HG03457 (cell line): ENCODE data around the gene SWT1.

Source experiments
- ATAC-seq: cut with Tn5 transposase; IDR thresholded peaks from one replicate; pipeline ENCODE4 v1.9.1; 2021; ENCODE audit warnings: moderate number of reproducible peaks; ENCODE audit not compliant: unreplicated experiment

The SWT1 gene

GRCh38 chr1:185284116-185284515 is 127.1 kb downstream of the SWT1 start:
- ATAC-seq, result no peak

- ATAC-seq, result no peak
These were observed 127.7 kb downstream of the SWT1 start for GRCh38 chr1:185284533-185285276.

- ATAC-seq, result no peak
These were observed 130.5 kb downstream of the SWT1 start for GRCh38 chr1:185287451-185287850.

GRCh38 chr1:185288435-185288834 is 131.5 kb downstream of the SWT1 start:
- ATAC-seq, result no peak

- no peak for ATAC-seq
These were observed 132.9 kb downstream of the SWT1 start for GRCh38 chr1:185289880-185290279.

DNA sequence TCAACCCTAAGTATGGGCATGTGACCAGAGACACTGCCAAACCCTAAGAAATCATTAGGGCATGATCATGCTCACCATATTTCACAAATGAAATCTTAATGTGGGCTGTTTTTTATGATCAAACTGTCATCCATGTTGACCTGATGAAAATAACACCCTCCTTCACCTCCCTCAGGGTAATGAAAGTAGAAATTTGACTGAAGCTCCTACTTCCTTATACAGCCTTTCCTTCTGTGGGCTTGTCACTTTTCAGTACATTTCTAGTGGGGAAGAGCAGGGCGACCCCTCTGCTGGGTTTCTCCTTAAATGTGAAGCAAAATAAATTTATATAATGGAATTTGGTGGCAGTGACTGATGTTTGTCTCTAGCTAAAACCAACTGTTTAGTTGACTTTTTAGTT is 134.2 kb downstream of the SWT1 start:
- no peak for ATAC-seq

- ATAC-seq, result no peak
These were observed 134.7 kb downstream of the SWT1 start for GRCh38 chr1:185291652-185292051.

DNA sequence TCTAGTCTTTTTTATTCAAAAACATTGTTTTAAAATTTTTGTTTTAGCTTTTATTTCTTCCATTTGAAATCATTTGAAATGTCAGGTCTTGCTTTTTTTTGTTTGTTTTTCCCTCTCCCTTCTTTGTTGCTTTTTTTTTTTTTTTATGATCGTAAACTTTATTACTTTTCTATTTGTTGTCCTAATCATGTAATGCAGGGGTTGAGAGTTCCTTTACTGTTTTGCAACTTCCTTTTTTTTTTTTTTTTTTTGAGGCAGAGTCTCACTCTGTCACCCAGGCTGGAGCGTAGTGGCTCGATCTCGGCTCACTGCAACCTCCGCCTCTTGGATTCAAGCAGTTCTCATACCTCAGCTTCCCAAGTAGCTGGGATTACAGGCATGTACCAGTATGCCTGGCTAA is 135.3 kb downstream of the SWT1 start:
- no peak for ATAC-seq

- no peak for ATAC-seq
These were observed 137.1 kb downstream of the SWT1 start for GRCh38 chr1:185293967-185294542.

- ATAC-seq, result no peak
These were observed 138.1 kb downstream of the SWT1 start for GRCh38 chr1:185295091-185295490.

GRCh38 chr1:185297982-185298381 is 141.0 kb downstream of the SWT1 start:
- ATAC-seq, result no peak

DNA sequence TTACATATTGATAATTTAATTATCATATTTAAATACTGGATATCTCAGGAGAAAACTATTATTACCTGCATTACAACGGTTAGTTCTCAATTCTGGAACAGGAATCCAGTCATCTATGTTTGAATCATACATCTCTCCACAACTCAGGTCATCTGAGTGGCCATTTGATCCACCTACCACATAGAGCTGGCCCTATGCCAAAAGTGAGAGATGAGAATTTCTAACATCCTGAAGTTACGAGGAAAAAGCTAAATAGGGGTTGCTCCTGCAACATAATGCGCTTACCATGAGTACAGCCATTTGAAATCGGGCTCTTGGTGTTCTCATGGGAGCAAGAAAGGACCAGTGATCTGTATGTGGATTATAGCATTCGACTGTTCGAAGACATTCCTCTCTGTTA is 143.2 kb downstream of the SWT1 start:
- ATAC-seq, result no peak

- ATAC-seq, result no peak
These were observed 148.5 kb downstream of the SWT1 start for GRCh38 chr1:185305419-185305818.

GRCh38 chr1:185308126-185308525 is 151.2 kb downstream of the SWT1 start:
- ATAC-seq, result no peak

- no peak for ATAC-seq
These were observed 152.6 kb downstream of the SWT1 start for GRCh38 chr1:185309566-185309965.

- ATAC-seq, result no peak
These were observed 154.7 kb downstream of the SWT1 start for GRCh38 chr1:185311589-185312225.

- ATAC-seq, result no peak
These were observed 155.6 kb downstream of the SWT1 start for GRCh38 chr1:185312361-185313138.

- ATAC-seq, result no peak
These were observed 157.4 kb downstream of the SWT1 start for GRCh38 chr1:185314411-185314810.

DNA sequence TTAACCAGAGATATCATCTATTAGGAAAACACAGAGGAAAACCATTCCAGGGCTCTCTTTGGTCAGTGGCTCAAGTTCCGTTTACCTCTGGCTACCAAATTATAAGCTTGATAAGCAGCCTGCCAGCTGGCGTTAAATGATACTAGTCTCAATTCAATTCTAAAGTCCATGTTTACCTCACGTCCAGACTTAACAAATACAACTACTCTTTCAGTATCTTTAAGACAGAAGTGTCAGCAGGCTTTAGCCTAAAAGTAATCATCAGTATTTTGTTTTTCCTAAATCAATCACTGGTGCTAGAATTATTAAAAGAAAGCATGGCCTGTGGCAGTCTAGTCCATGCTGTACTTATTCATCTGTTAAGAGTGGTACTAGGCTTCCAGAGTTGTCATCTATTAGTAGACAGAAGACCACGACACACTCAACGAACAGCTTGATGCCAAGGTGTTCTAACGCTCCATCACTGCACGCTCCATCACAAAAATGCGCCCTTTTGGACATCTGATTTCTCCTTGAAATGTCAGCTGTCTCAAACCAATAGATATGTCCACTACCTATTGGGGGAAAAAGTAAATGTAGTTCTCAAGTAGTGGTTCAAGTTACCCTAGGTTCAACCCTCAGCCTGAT is 158.6 kb downstream of the SWT1 start:
- ATAC-seq, result no peak

- peak; percentile 36 for ATAC-seq
These were observed 159.4 kb downstream of the SWT1 start for GRCh38 chr1:185316163-185317033.
